Measurements from ENCODE around the gene DAAM1. TPM values are rescaled to one million over a fixed set of nuclear protein-coding genes. Genes with fewer than 3 reads are reported as not detected.

Gene DAAM1
- total RNA-seq, 1 donor, result 19.5 TPM

- no peak overlapping the region for H3K27ac ChIP-seq (ENCODE audit: low read depth, low read length)
- no peaks in the 10 kb centered on the region for H4K20me1 ChIP-seq (ENCODE audit: insufficient read depth, low read length)
- no peaks in the 10 kb centered on the region for H3K4me1 ChIP-seq (ENCODE audit: insufficient read depth, low read length)
- no peak for DNase-seq (ENCODE audit: insufficient read length, low spot score, missing footprints)
- no peak overlapping the region for H3K4me2 ChIP-seq (ENCODE audit: insufficient read depth, low read length)
- no peaks in the 10 kb centered on the region for H3K36me3 ChIP-seq (ENCODE audit: insufficient read depth, low read length)
- no peak for TF ChIP-seq CTCF (IDR thresholded peaks at IDR 0.05; ENCODE audit: extremely low read depth, low read depth, low read length)
- H3K9me3 ChIP-seq (ENCODE audit: low read depth, low read length), result no peaks in the 10 kb centered on the region
- H3K27me3 ChIP-seq (ENCODE audit: insufficient read depth, low read length), result no peaks in the 10 kb centered on the region
- no peak overlapping the region for H2AFZ ChIP-seq (ENCODE audit: low read length)
- H3K4me3 ChIP-seq (ENCODE audit: insufficient read depth, low read length), result no peak overlapping the region
- peaks cover 24% of the 10 kb centered on the region for H3K79me2 ChIP-seq (ENCODE audit: insufficient read depth, low read length)
These were observed 56.1 kb downstream of the DAAM1 start for GRCh38 chr14:59244581-59244980.

GRCh38 chr14:59245809-59246295, 57.4 kb downstream of the DAAM1 start:
- DNase-seq (ENCODE audit: insufficient read length, low spot score, missing footprints), result no peak

GRCh38 chr14:59246566-59246965, 58.1 kb downstream of the DAAM1 start:
- Histone ChIP-seq H3K79me2 (ENCODE audit: insufficient read depth, low read length) (peaks cover 23% of the 10 kb centered on the region), H3K27me3 (ENCODE audit: insufficient read depth, low read length) (no peaks in the 10 kb centered on the region), H3K4me2 (ENCODE audit: insufficient read depth, low read length) (no peak overlapping the region), H2AFZ (ENCODE audit: low read length) (no peak overlapping the region), H3K4me1 (ENCODE audit: insufficient read depth, low read length) (peaks cover under 1% of the 10 kb centered on the region), H3K36me3 (ENCODE audit: insufficient read depth, low read length) (no peaks in the 10 kb centered on the region), H4K20me1 (ENCODE audit: insufficient read depth, low read length) (no peaks in the 10 kb centered on the region), H3K9me3 (ENCODE audit: low read depth, low read length) (no peaks in the 10 kb centered on the region), H3K4me3 (ENCODE audit: insufficient read depth, low read length) (no peak overlapping the region), H3K27ac (ENCODE audit: low read depth, low read length) (no peak overlapping the region)
- no peak for TF ChIP-seq CTCF (IDR thresholded peaks at IDR 0.05; ENCODE audit: extremely low read depth, low read depth, low read length)
- no peak for DNase-seq (ENCODE audit: insufficient read length, low spot score, missing footprints)

More at GRCh38 chr14:59245809-59246295, 57.4 kb downstream of the DAAM1 start:
- Histone ChIP-seq H3K79me2 (ENCODE audit: insufficient read depth, low read length) (peaks cover 21% of the 10 kb centered on the region), H3K27me3 (ENCODE audit: insufficient read depth, low read length) (no peaks in the 10 kb centered on the region), H3K9me3 (ENCODE audit: low read depth, low read length) (no peaks in the 10 kb centered on the region), H2AFZ (ENCODE audit: low read length) (no peak overlapping the region), H3K27ac (ENCODE audit: low read depth, low read length) (no peak overlapping the region), H4K20me1 (ENCODE audit: insufficient read depth, low read length) (no peaks in the 10 kb centered on the region), H3K4me2 (ENCODE audit: insufficient read depth, low read length) (no peak overlapping the region), H3K4me1 (ENCODE audit: insufficient read depth, low read length) (no peaks in the 10 kb centered on the region), H3K36me3 (ENCODE audit: insufficient read depth, low read length) (no peaks in the 10 kb centered on the region), H3K4me3 (ENCODE audit: insufficient read depth, low read length) (no peak overlapping the region)
- no peak for TF ChIP-seq CTCF (IDR thresholded peaks at IDR 0.05; ENCODE audit: extremely low read depth, low read depth, low read length)

GRCh38 chr14:59247801-59248584, 59.5 kb downstream of the DAAM1 start:
- TF ChIP-seq CTCF (IDR thresholded peaks at IDR 0.05; ENCODE audit: extremely low read depth, low read depth, low read length), result no peak
- no peak overlapping the region for H3K4me2 ChIP-seq (ENCODE audit: insufficient read depth, low read length)
- H3K9me3 ChIP-seq (ENCODE audit: low read depth, low read length), result no peaks in the 10 kb centered on the region
- peaks cover 27% of the 10 kb centered on the region for H3K79me2 ChIP-seq (ENCODE audit: insufficient read depth, low read length)
- DNase-seq (ENCODE audit: insufficient read length, low spot score, missing footprints), result no peak
- H3K27ac ChIP-seq (ENCODE audit: low read depth, low read length), result no peak overlapping the region
- no peaks in the 10 kb centered on the region for H3K27me3 ChIP-seq (ENCODE audit: insufficient read depth, low read length)
- peaks cover 4% of the 10 kb centered on the region for H4K20me1 ChIP-seq (ENCODE audit: insufficient read depth, low read length)
- H3K36me3 ChIP-seq (ENCODE audit: insufficient read depth, low read length), result no peaks in the 10 kb centered on the region
- H2AFZ ChIP-seq (ENCODE audit: low read length), result no peak overlapping the region
- H3K4me3 ChIP-seq (ENCODE audit: insufficient read depth, low read length), result no peak overlapping the region
- peaks cover 14% of the 10 kb centered on the region for H3K4me1 ChIP-seq (ENCODE audit: insufficient read depth, low read length)

All from osteoblast (primary cell).